NT2/D1 (cell line): Measurements from ENCODE around the gene SMIM33.

Experiments
- YY1 ChIP-seq: IDR thresholded peaks from 2 replicates; pipeline ENCODE4 v1.6.1; 2011; ENCODE audit not compliant: insufficient read length, insufficient read depth
- ZNF274 ChIP-seq: IDR thresholded peaks from 2 replicates; pipeline ENCODE4 v1.6.1; 2011; ENCODE audit warnings: mild to moderate bottlenecking, low read depth, low read length

GRCh38 chr5:139458580-139459407 lies 12.0 kb upstream of the SMIM33 start:
- TF ChIP-seq ZNF274 (no peak), YY1 (no peak)
